HCT116 (cell line): Measurements from ENCODE around the gene CHST8. TPM values are rescaled to one million over a fixed set of nuclear protein-coding genes. Genes with fewer than 3 reads are reported as not detected.

Source experiments
- ATAC-seq: fragments of 200-7000 bp; cut with Tn5 transposase; 2 replicates; pipeline ENCODE4 v1.9.1; 2020; ENCODE audit warnings: mild to moderate bottlenecking, moderate library complexity
- BruUV-seq: library from RNA; stranded (reverse); fragments of 400-500 nt; replicated peaks from 2 replicates; lab custom pipeline; 2021; lab: Mats Ljungman, UMichigan
- CTCF ChIA-PET: fragments of 300-600 bp; sonication (Branson Sonifier 250); formaldehyde crosslinking; loops from one replicate; lab custom pipeline; 2021; ENCODE audit warnings: antibody characterized with exemption; lab: Charles Lee
- POLR2A ChIA-PET: fragments of 300-600, 350-600 bp; sonication (Branson Sonifier 250); formaldehyde crosslinking; loops from one replicate; lab custom pipeline; 2021; ENCODE audit warnings: antibody characterized with exemption; lab: Charles Lee
- RAD21 ChIA-PET, 2 experiments: fragments of 300-600 bp; sonication (Branson Sonifier 250); formaldehyde crosslinking; loops; one replicate each; lab custom pipeline; 2023; ENCODE audit warnings: low total read pairs in 2 of 2; ENCODE audit not compliant: uncharacterized antibody in 2 of 2, unreplicated experiment in 2 of 2, low non-redundant PET in 1 of 2; lab: Charles Lee
- DNase-seq: peaks from one replicate; pipeline ENCODE4 v3.0.0-alpha.2; 2010; ENCODE audit warnings: low read depth, low spot score
- H2AFZ ChIP-seq: fragments of 200-600 bp; shearing (Covaris generic), sonication (generic); 2 replicates; pipeline ENCODE4 v1.6.1; 2017; ENCODE audit warnings: low read depth, mixed run types, mixed read lengths, antibody characterized with exemption, low read length; ENCODE audit not compliant: poor library complexity, severe bottlenecking
- H3K27ac ChIP-seq: 2 replicates; pipeline ENCODE4 v1.5.1; 2012; ENCODE audit warnings: low read depth, low read length
- H3K27me3 ChIP-seq: fragments of 200-600 bp; sonication (generic); 2 replicates; pipeline ENCODE4 v1.6.1; 2016; ENCODE audit warnings: mixed run types, low read length, mixed read lengths; ENCODE audit not compliant: insufficient read depth
- H3K36me3 ChIP-seq, 2 experiments: fragments of 200-500 bp in 1 of 2; fragments of 200-600 bp in 1 of 2; sonication (Bioruptor generic) in 1 of 2; sonication (generic) in 1 of 2; 2 replicates each; pipeline versions ENCODE4 v1.5.1 to v1.6.1; 2014 to 2016; ENCODE audit warnings: low read length in 2 of 2, inconsistent platforms in 1 of 2, mixed read lengths in 1 of 2, mixed run types in 1 of 2; ENCODE audit not compliant: insufficient read depth in 2 of 2, control insufficient read depth in 1 of 2
- H3K4me1 ChIP-seq, 2 experiments: fragments of 200-600 bp in 1 of 2; sonication (generic) in 1 of 2; 2 replicates each; pipeline versions ENCODE4 v1.5.1 to v1.6.1; 2012 to 2017; ENCODE audit warnings: low read length in 2 of 2, inconsistent platforms in 1 of 2, mild to moderate bottlenecking in 1 of 2, mixed read lengths in 1 of 2, mixed run types in 1 of 2, moderate library complexity in 1 of 2; ENCODE audit not compliant: insufficient read depth in 2 of 2, control insufficient read depth in 1 of 2
- H3K4me2 ChIP-seq: fragments of 200-600 bp; sonication (generic); 2 replicates; pipeline ENCODE4 v1.6.1; 2017; ENCODE audit warnings: mixed run types, low read length, mixed read lengths
- H3K4me3 ChIP-seq, 2 experiments: fragments of 200-600 bp in 1 of 2; sonication (generic) in 1 of 2; replicated peaks in 1 of 2; 2 replicates each; pipeline ENCODE4 v1.5.1; 2011 to 2016; ENCODE audit warnings: low read length in 2 of 2, control low read depth in 1 of 2, low read depth in 1 of 2, mild to moderate bottlenecking in 1 of 2, mixed read lengths in 1 of 2, mixed run types in 1 of 2
- H3K79me2 ChIP-seq: fragments of 200-600 bp; sonication (generic); 2 replicates; pipeline ENCODE4 v1.6.1; 2017; ENCODE audit warnings: mild to moderate bottlenecking, mixed run types, low read length, moderate library complexity, mixed read lengths; ENCODE audit not compliant: insufficient read depth
- H3K9ac ChIP-seq: fragments of 200-600 bp; sonication (generic); 2 replicates; pipeline ENCODE4 v1.6.1; 2016; ENCODE audit warnings: low read length, mixed read lengths
- H3K9me2 ChIP-seq: fragments of 200-600 bp; sonication (generic), shearing (Covaris generic); 2 replicates; pipeline ENCODE4 v1.6.1; 2017; ENCODE audit warnings: mixed run types, mild to moderate bottlenecking, moderate library complexity; ENCODE audit not compliant: insufficient read depth
- H3K9me3 ChIP-seq, 2 experiments: fragments of 200-500 bp in 1 of 2; fragments of 200-600 bp in 1 of 2; sonication (Bioruptor generic) in 1 of 2; sonication (generic) in 1 of 2; 2 replicates each; pipeline ENCODE4 v1.6.1; 2014 to 2017; ENCODE audit warnings: low read length in 2 of 2, mixed read lengths in 2 of 2, inconsistent platforms in 1 of 2, low read depth in 1 of 2, mild to moderate bottlenecking in 1 of 2, mixed run types in 1 of 2, moderate library complexity in 1 of 2; ENCODE audit not compliant: control insufficient read depth in 1 of 2, insufficient read depth in 1 of 2
- H4K20me1 ChIP-seq: fragments of 200-600 bp; sonication (generic), shearing (Covaris generic); 2 replicates; pipeline ENCODE4 v1.6.1; 2017; ENCODE audit warnings: mixed run types, mild to moderate bottlenecking, moderate library complexity; ENCODE audit not compliant: insufficient read depth
- ATF3 ChIP-seq: IDR thresholded peaks from 2 replicates; pipeline ENCODE4 v1.6.1; 2012
- ELF1 ChIP-seq: IDR thresholded peaks from 2 replicates; pipeline ENCODE4 v1.6.1; 2012; ENCODE audit warnings: low read depth, borderline replicate concordance
- MAX ChIP-seq: IDR thresholded peaks from 2 replicates; pipeline ENCODE4 v1.6.1; 2012
- POLR2A ChIP-seq: IDR thresholded peaks from 2 replicates; pipeline ENCODE4 v1.7.0; 2011; ENCODE audit warnings: borderline replicate concordance; ENCODE audit not compliant: insufficient read depth, insufficient read length; ENCODE audit errors: extremely low read depth
- TCF7L2 ChIP-seq: IDR thresholded peaks from 2 replicates; pipeline ENCODE4 v1.7.0; 2011; ENCODE audit warnings: borderline replicate concordance, inconsistent platforms; ENCODE audit not compliant: insufficient read depth, insufficient read length; ENCODE audit errors: extremely low read depth
- ZBTB33 ChIP-seq: IDR thresholded peaks from 2 replicates; pipeline ENCODE4 v1.6.1; 2011; ENCODE audit warnings: mild to moderate bottlenecking, low read length, moderate library complexity; ENCODE audit not compliant: insufficient replicate concordance; ENCODE audit errors: extremely low read depth
- intact Hi-C: fragments of 100-400 bp; cut with micrococcal nuclease; formaldehyde crosslinking; loops from 2 replicates; pipeline ENCODE4 v1.10.0; 2022
- total RNA-seq: library from RNA; stranded (reverse); gene quantifications from one replicate; pipeline ENCODE4 v1.2.1, GENCODE V29; 2021; ENCODE audit not compliant: unreplicated experiment

Gene CHST8
- total RNA-seq, 1 experiment from 2014 or later: not detected

- Histone ChIP-seq H3K9me3 (no peaks in the 10 kb centered on the region), H3K4me1 (no peaks in the 10 kb centered on the region), H2AFZ (no peak overlapping the region), H3K9me2 (no peaks in the 10 kb centered on the region), H3K4me3 (no peak overlapping the region), H3K4me2 (no peak overlapping the region), H4K20me1 (no peaks in the 10 kb centered on the region), H3K9ac (no peak overlapping the region), H3K27ac (no peak overlapping the region), H3K79me2 (no peaks in the 10 kb centered on the region), H3K36me3 (no peaks in the 10 kb centered on the region), H3K27me3 (peaks cover 18% of the 10 kb centered on the region)
- intact Hi-C loops: no loop called here
- TF ChIP-seq TCF7L2 (no peak), POLR2A (no peak), ZBTB33 (no peak), ATF3 (no peak), ELF1 (no peak), MAX (no peak)
- ChIA-PET CTCF (no interaction called here), RAD21 (no interaction called here), POLR2A (no interaction called here)
- ATAC-seq: no peak
- no TSS peak for BruUV-seq
- DNase-seq: no peak
Measured at GRCh38 chr19:33675501-33676124, 53.9 kb downstream of the CHST8 start.
